Mesendoderm (in vitro differentiated cells): ENCODE results near the gene CAPG.

Experiments used
- DNase-seq: peaks from one replicate; pipeline ENCODE4 v3.0.0; 2013
- H2AK5ac ChIP-seq: 2 replicates; pipeline ENCODE4 v1.6.1; 2013; ENCODE audit warnings: low read length, inconsistent platforms
- H2BK120ac ChIP-seq: 2 replicates; pipeline ENCODE4 v1.6.1; 2013; ENCODE audit warnings: low read depth, mild to moderate bottlenecking, low read length, moderate library complexity, mixed read lengths
- H2BK15ac ChIP-seq: replicated peaks from 2 replicates; pipeline ENCODE4 v1.6.1; 2013; ENCODE audit warnings: low read depth, mild to moderate bottlenecking, moderate library complexity
- H2BK5ac ChIP-seq: 2 replicates; pipeline ENCODE4 v1.6.1; 2013; ENCODE audit warnings: low read length, inconsistent platforms
- H3K18ac ChIP-seq: 2 replicates; pipeline ENCODE4 v1.6.1; 2013; ENCODE audit warnings: mild to moderate bottlenecking, low read length, mixed read lengths
- H3K23ac ChIP-seq: one replicate; pipeline ENCODE4 v1.6.1; 2013; ENCODE audit warnings: low read length
- H3K27ac ChIP-seq: 2 replicates; pipeline ENCODE4 v1.5.1; 2013; ENCODE audit warnings: low read depth, mild to moderate bottlenecking, inconsistent platforms, low read length, moderate library complexity
- H3K27me3 ChIP-seq: 2 replicates; pipeline ENCODE4 v1.6.1; 2013; ENCODE audit warnings: low read length, control low read depth, mild to moderate bottlenecking, inconsistent platforms; ENCODE audit not compliant: insufficient read depth, poor library complexity
- H3K36me3 ChIP-seq: 2 replicates; pipeline ENCODE4 v1.6.1; 2013; ENCODE audit warnings: low read length, inconsistent platforms; ENCODE audit not compliant: control insufficient read depth, insufficient read depth
- H3K4ac ChIP-seq: one replicate; pipeline ENCODE4 v1.6.1; 2013; ENCODE audit warnings: low read depth, mild to moderate bottlenecking, low read length, moderate library complexity
- H3K4me1 ChIP-seq: 2 replicates; pipeline ENCODE4 v1.6.1; 2013; ENCODE audit warnings: low read depth, low read length, inconsistent platforms; ENCODE audit not compliant: control insufficient read depth
- H3K4me2 ChIP-seq: 2 replicates; pipeline ENCODE4 v1.6.1; 2013; ENCODE audit warnings: low read length
- H3K4me3 ChIP-seq: 2 replicates; pipeline ENCODE4 v1.5.1; 2013; ENCODE audit warnings: mild to moderate bottlenecking, low read length
- H3K56ac ChIP-seq: one replicate; pipeline ENCODE4 v1.6.1; 2013; ENCODE audit warnings: low read length
- H3K79me1 ChIP-seq: 2 replicates; pipeline ENCODE4 v1.6.1; 2013; ENCODE audit warnings: low read length, inconsistent platforms
- H3K79me2 ChIP-seq: 2 replicates; pipeline ENCODE4 v1.6.1; 2013; ENCODE audit warnings: mild to moderate bottlenecking, low read length; ENCODE audit not compliant: control insufficient read depth, insufficient read depth
- H3K9ac ChIP-seq: 2 replicates; pipeline ENCODE4 v1.6.1; 2013; ENCODE audit warnings: low read length, inconsistent platforms
- H4K5ac ChIP-seq: one replicate; pipeline ENCODE4 v1.6.1; 2013; ENCODE audit warnings: low read length
- H4K8ac ChIP-seq: one replicate; pipeline ENCODE4 v1.6.1; 2013; ENCODE audit warnings: low read depth, mild to moderate bottlenecking, control low read depth, low read length, moderate library complexity
- WGBS: extraction: QIAGEN DNeasy Blood & Tissue Kit; methylation state at CpG from one replicate; pipeline ENCODE4 v1.1.7; 2013; ENCODE audit warnings: low lambda C conversion rate, missing lambda C conversion rate; ENCODE audit not compliant: insufficient coverage; ENCODE audit errors: extremely low coverage; 5-methylcytosine and 5-hydroxymethylcytosine counted together

CAPG gene

GRCh38 chr2:85436836-85437487 is 26.8 kb upstream of the CAPG start:
- H2AK5ac ChIP-seq, result peak overlapping the region; percentile 57
- H3K18ac ChIP-seq, result peak overlapping the region; percentile 95
- peak overlapping the region; percentile 57 for H3K9ac ChIP-seq
- H3K27me3 ChIP-seq, result no peaks in the 10 kb centered on the region
- no peak overlapping the region for H3K23ac ChIP-seq
- no peak overlapping the region for H3K4me3 ChIP-seq
- peak overlapping the region; percentile 10 for H2BK15ac ChIP-seq
- no peak for DNase-seq
- H3K79me1 ChIP-seq, result no peaks in the 10 kb centered on the region
- no peaks in the 10 kb centered on the region for H3K36me3 ChIP-seq
- no peak overlapping the region for H3K4me2 ChIP-seq
- peak overlapping the region; percentile 40 for H3K27ac ChIP-seq
- peak overlapping the region; percentile 87 for H2BK5ac ChIP-seq
- peaks cover 9% of the 10 kb centered on the region for H3K4me1 ChIP-seq
- peak overlapping the region; percentile 85 for H3K56ac ChIP-seq
- H3K79me2 ChIP-seq, result no peaks in the 10 kb centered on the region
- no CpG with 5 or more reads among the region's 10 CpGs for WGBS
- peak overlapping the region; percentile 87 for H3K4ac ChIP-seq
- H4K5ac ChIP-seq, result peak overlapping the region; percentile 44
- H4K8ac ChIP-seq, result peak overlapping the region; percentile 98
- peak overlapping the region; percentile 50 for H2BK120ac ChIP-seq

DNA sequence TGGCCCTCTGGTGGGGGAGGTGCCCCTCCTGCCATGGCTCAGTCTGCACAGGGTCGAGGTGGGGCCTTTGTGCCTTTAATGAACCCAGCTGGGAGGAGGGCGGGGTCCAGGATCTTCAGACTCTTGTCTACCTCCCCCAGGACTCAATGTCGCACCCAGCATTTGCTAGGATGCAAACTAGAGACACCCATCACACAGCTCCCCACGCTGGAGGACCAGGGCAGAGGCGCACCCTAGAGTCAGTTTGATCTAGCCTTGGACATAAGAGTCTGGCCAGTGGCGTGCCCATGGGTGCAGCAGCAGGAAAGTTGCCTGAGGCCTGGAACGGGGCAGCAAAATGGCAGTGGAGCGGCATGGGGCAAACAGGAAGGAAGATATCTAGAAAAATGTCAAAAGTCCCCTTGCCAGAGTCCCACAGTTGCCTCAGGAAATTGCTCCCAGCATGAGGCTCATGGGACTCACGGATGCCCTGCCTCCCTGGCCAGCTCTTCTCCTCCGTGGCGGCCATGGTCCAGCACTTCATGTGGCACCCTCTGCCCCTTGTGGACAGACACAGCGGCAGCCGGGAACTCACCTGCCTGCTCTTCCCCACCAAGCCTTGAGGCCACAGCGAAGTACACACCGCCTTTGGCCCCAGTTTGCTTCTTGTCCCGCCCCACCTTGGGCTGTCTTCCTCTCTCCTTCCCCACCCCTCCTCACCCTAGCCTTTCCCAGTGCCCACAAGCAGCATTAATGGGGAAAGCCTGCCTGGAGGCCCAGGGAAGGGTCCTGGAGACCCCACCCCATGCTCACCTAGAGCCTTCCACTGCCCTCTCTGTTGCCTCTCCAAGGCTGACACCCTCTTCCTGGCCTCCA is 26.0 kb upstream of the CAPG start:
- Histone ChIP-seq H3K36me3 (no peaks in the 10 kb centered on the region), H3K9ac (no peak overlapping the region), H2BK5ac (no peak overlapping the region), H3K4me1 (peaks cover 15% of the 10 kb centered on the region), H4K5ac (no peak overlapping the region), H3K79me2 (no peaks in the 10 kb centered on the region), H3K4ac (no peak overlapping the region), H4K8ac (no peak overlapping the region), H3K27ac (no peak overlapping the region), H3K18ac (peak overlapping the region; percentile 15), H3K56ac (peak overlapping the region; percentile 17), H3K79me1 (no peaks in the 10 kb centered on the region), H2BK15ac (no peak overlapping the region), H2AK5ac (no peak overlapping the region), H3K4me2 (no peak overlapping the region), H2BK120ac (no peak overlapping the region), H3K23ac (no peak overlapping the region), H3K4me3 (no peak overlapping the region), H3K27me3 (no peaks in the 10 kb centered on the region)
- DNase-seq, result peak; percentile 69
- WGBS, result no CpG with 5 or more reads among the region's 16 CpGs

DNA sequence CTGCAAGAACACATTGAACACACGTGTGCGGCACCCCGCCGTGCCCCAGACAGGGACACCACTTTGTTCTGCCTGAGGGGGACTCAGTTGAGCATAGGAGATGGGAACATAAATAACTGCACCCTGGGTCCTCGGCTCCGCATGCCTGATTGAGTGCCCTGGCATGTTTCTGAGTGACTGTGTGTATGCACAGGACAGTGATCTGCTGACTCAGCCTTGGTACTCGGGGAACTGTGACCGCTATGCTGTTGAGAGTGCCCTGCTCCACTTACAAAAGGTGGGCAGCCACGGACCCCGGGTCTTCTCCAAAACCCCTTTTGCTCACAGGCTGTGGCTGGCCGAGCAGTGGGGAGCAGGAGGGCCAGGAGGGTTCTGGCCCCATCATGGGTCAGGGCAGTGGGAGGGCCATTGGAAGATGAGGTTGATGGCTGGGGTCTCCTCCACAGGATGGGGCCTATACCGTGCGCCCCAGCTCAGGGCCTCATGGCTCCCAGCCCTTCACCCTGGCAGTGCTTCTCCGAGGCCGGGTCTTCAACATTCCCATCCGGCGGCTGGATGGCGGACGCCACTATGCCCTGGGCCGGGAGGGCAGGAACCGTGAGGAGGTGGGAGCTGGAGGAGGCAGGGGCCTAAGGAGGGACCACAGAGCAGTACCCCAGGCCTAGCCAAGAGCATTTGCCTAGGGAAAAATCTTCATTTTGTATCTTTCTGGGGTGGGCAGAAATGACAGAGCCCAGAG is 25.2 kb upstream of the CAPG start:
- WGBS, result no CpG with 5 or more reads among the region's 21 CpGs
- Histone ChIP-seq H3K79me1 (no peaks in the 10 kb centered on the region), H2AK5ac (no peak overlapping the region), H3K27ac (no peak overlapping the region), H3K27me3 (no peaks in the 10 kb centered on the region), H3K56ac (peak overlapping the region; percentile 0), H3K4me3 (no peak overlapping the region), H4K8ac (no peak overlapping the region), H3K23ac (no peak overlapping the region), H3K4me1 (peaks cover 15% of the 10 kb centered on the region), H3K4me2 (no peak overlapping the region), H4K5ac (no peak overlapping the region), H2BK5ac (no peak overlapping the region), H2BK120ac (no peak overlapping the region), H3K4ac (no peak overlapping the region), H3K9ac (no peak overlapping the region), H2BK15ac (no peak overlapping the region), H3K18ac (no peak overlapping the region), H3K79me2 (no peaks in the 10 kb centered on the region), H3K36me3 (no peaks in the 10 kb centered on the region)
- DNase-seq, result no peak

DNA sequence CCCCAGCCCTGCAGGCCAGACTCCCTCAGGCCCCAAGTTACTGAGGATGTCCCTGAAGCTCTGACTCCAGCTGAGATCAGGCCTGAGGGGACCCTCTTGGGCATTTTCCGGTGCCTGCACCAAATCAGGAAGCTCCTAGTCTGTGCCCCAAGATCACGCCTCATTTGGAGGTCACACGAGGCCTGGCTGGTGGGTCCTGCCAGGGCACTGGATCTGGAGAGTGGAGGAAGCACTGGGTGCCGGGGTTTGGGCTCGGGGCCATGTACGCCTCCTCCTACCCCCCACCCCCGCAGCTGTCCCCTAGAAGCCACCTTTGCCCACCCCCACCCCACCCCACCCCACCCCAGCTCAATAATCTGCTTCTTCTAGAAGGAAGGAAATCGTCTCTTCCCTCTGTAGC is 24.5 kb upstream of the CAPG start:
- Histone ChIP-seq H4K8ac (no peak overlapping the region), H3K4me1 (peaks cover 15% of the 10 kb centered on the region), H2BK120ac (no peak overlapping the region), H3K79me1 (no peaks in the 10 kb centered on the region), H3K56ac (no peak overlapping the region), H2AK5ac (no peak overlapping the region), H3K4me3 (no peak overlapping the region), H3K36me3 (no peaks in the 10 kb centered on the region), H3K27me3 (no peaks in the 10 kb centered on the region), H4K5ac (no peak overlapping the region), H2BK5ac (no peak overlapping the region), H3K9ac (no peak overlapping the region), H2BK15ac (no peak overlapping the region), H3K4me2 (no peak overlapping the region), H3K27ac (no peak overlapping the region), H3K18ac (no peak overlapping the region), H3K4ac (no peak overlapping the region), H3K23ac (no peak overlapping the region), H3K79me2 (no peaks in the 10 kb centered on the region)
- no peak for DNase-seq
- no CpG with 5 or more reads among the region's 8 CpGs for WGBS

- no peak overlapping the region for H3K4me3 ChIP-seq
- H3K27me3 ChIP-seq, result no peaks in the 10 kb centered on the region
- H2BK5ac ChIP-seq, result no peak overlapping the region
- H3K4me1 ChIP-seq, result peaks cover 14% of the 10 kb centered on the region
- no peak overlapping the region for H4K5ac ChIP-seq
- H4K8ac ChIP-seq, result no peak overlapping the region
- no peak overlapping the region for H3K4me2 ChIP-seq
- no peaks in the 10 kb centered on the region for H3K79me2 ChIP-seq
- H2BK120ac ChIP-seq, result no peak overlapping the region
- WGBS, result no CpG with 5 or more reads among the region's 6 CpGs
- peak overlapping the region; percentile 35 for H3K56ac ChIP-seq
- H3K9ac ChIP-seq, result peak overlapping the region; percentile 2
- no peaks in the 10 kb centered on the region for H3K36me3 ChIP-seq
- peak overlapping the region; percentile 34 for H2AK5ac ChIP-seq
- H3K18ac ChIP-seq, result no peak overlapping the region
- H3K23ac ChIP-seq, result no peak overlapping the region
- H3K27ac ChIP-seq, result no peak overlapping the region
- DNase-seq, result no peak
- H2BK15ac ChIP-seq, result no peak overlapping the region
- no peak overlapping the region for H3K4ac ChIP-seq
- H3K79me1 ChIP-seq, result no peaks in the 10 kb centered on the region
Observed at GRCh38 chr2:85433511-85434089, 23.4 kb upstream of the CAPG start.
